Skin of body (tissue), 3 donors: ENCODE results near the gene ZFX. TPM values are rescaled to one million over a fixed set of nuclear protein-coding genes. Genes with fewer than 3 reads are reported as not detected.

Experiments used
- DNase-seq: peaks from one replicate; lab custom pipeline; 2025; lab: John Stamatoyannopoulos, UW
- small RNA-seq: library from RNA; depleted of rRNA; stranded (forward); fragments of <200 nt; gene quantifications from one replicate; pipeline ENCODE3, GENCODE V24; 2014; ENCODE audit warnings: low replicate concordance
- total RNA-seq: library from RNA; depleted of rRNA; stranded (reverse); fragments of >200 nt; gene quantifications from one replicate; pipeline ENCODE4 v1.2.3, GENCODE V29; 2014

Gene ZFX
- total RNA-seq, 1 donor from 2014 or later: 57.1 TPM

DNA sequence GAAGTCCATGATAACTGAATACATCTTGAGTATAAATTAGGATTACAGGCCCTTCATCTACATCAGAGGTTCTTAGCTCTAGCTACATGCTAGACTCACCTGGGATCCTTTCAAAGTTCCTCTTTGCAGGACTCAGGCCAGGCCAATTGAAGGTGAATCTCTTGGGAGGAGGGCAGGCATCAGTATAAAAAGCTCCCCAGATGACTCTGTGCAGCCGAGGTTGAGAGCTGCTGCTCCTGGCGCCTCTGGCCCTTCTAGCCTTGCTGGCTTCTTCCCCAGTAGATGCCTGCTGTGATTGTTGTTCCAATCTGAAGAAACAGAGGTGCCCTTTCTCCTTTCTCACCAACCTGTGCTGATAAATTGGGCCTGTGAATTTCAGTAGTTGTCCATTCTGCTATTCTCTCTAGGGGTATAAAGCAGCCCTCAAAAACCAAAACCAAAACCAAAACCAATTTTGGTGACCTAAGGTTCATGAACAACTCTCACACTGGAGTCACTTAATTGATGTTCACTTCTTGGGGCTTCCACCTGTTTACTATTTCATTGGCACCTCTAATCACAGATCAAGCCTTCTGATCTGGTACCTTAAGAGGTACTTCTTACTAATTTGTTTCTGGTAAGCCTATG is 85.7 kb downstream of the ZFX start:
- DNase-seq: no peak

DNA sequence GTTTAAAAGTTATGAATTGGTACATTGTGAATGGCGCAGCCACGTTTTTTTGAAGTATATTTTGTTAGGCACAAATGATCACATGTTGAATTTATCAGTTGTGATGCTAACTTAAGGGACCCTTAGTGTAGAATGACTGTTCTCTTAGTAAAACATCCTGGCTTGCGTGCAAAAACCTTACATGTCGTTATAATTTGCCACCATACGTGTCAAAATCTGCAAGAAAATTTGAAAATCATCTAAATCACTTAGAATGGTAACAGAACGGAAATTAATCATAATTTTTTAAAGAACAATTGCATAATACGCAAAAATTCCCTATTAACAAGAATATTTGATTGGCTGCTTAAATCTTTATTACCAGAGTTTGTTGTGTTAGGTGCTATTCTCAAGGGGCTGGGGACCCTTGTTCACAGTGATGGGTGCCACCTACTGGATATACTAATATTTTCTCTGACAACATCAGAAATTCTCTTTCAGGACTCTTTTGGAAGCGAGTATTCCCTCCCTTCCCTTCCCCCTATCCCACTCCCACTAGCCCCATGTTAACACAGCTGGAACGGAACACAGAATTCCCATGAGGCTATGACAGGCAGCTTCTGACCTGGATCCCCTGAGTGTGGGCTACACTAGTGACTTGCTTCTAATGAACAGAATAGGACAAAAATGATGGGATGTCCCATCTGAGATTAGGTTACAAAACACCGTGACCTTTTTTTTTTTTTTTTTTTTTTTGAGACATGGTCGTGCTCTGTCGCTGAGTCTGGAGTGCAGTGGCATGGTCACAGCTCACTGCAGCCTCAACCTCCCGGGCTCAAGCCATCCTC is 92.5 kb downstream of the ZFX start:
- peak; percentile 20 for DNase-seq

GRCh38 chrX:24242649-24243175 is 93.2 kb downstream of the ZFX start:
- peak; percentile 39 for DNase-seq

DNA sequence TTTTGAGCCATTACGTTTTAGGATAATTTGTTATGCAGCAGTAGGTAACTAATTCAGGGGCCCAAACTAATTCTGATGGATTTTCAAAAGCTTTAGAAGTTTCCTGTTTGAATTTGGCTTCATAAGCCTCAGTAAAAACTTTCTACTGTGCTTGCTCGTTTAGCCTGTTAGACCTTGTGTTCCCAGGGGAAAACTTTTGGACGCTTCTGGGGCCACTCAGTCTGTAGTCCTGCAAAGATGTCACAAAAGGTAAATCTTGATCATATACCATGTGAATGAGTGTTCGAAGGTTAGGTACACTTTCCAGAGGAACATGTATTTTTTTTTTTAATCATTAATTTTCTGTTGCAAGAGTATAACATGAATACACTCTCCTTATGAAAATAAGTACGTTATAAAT is 93.7 kb downstream of the ZFX start:
- DNase-seq: no peak

GRCh38 chrX:24243692-24244091 is 94.2 kb downstream of the ZFX start:
- DNase-seq: peak; percentile 50

- no peak for DNase-seq
Measured at GRCh38 chrX:24245202-24245601, 95.7 kb downstream of the ZFX start.

DNA sequence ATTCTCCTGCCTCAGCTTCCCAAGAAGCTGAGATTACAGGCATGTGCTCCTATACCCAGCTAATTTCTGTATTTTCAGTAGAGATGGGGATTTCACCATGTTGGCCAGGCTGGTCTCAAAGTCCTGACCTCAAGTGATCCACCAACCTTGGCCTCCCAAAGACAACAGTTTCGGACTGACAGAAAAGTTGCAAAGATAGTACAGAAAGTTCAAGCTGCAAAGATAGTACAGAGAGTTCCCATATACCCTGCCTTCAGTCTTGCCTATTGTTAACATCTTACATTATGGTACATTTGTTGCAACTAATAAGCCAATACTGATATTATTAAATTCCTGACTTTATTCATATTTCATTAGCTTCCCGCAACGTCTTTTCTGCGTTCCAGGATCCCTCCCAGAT is 98.5 kb downstream of the ZFX start:
- no peak for DNase-seq

GRCh38 chrX:24253030-24253429 is 103.5 kb downstream of the ZFX start:
- no peak for DNase-seq

DNA sequence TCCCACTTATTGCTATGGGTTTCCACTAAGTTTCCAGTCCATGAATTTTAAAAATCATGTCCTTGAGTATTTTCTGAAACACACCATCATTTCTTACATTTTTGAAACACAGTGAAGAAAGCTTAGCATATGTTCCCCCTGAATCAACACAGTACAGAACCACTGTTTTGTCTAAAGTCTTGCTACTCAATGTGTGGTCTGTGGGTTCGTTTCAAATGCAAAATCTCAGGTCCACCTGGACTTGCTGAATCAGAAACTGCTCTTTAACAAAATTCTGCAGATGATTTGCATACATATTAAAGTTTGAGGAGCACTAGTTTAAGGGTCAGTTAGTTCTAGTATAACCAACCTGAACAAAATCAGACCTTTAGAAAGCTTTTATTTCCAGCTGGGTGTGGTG is 103.9 kb downstream of the ZFX start:
- DNase-seq: no peak

GRCh38 chrX:24257011-24257410 is 107.5 kb downstream of the ZFX start:
- no peak for DNase-seq

GRCh38 chrX:24259544-24260240 is 110.2 kb downstream of the ZFX start:
- DNase-seq: no peak

- DNase-seq: peak; percentile 29
Measured at GRCh38 chrX:24260842-24261550, 111.5 kb downstream of the ZFX start.

GRCh38 chrX:24262309-24262708 is 112.8 kb downstream of the ZFX start:
- no peak for DNase-seq

GRCh38 chrX:24264383-24264782 is 114.9 kb downstream of the ZFX start:
- no peak for DNase-seq

Small RNA genes within 50 kb of the gene (small RNA-seq; reads per million reads assigned to genes)
- not detected for gene RF00263

Other genes with a start within 250 kb of the ZFX start
- 6.7 TPM for gene APOO, start 241.8 kb upstream of the ZFX start, total RNA-seq
- not detected for gene CXorf58, start 241.7 kb upstream of the ZFX start, total RNA-seq
- gene KLHL15, start 122.5 kb upstream of the ZFX start, total RNA-seq: 17.7 TPM
- 204 TPM for gene EIF2S3, start 94.8 kb upstream of the ZFX start, total RNA-seq
- not detected for gene SUPT20HL2, start 164.3 kb downstream of the ZFX start, total RNA-seq
- not detected for gene SUPT20HL1, start 210.9 kb downstream of the ZFX start, total RNA-seq